Gastrocnemius medialis (tissue), 4 donors: ENCODE measurements around the gene CACNA2D3. TPM values are rescaled to one million over a fixed set of nuclear protein-coding genes. Genes with fewer than 3 reads are reported as not detected.

Experiments used
- ATAC-seq, 2 donors: fragments of 150-250 bp; one replicate each; pipeline ENCODE4 v1.9.1; 2016
- DNase-seq, 2 donors: peaks; one replicate each; pipeline ENCODE4 v3.0.0-alpha.2; 2019
- H3K27ac ChIP-seq, 4 donors: fragments of 200-600 bp; sonication (generic); 1 replicate in 1 of 4; 2 replicates in 3 of 4; pipeline ENCODE4 v1.5.1; 2016 to 2018; ENCODE audit warnings: mild to moderate bottlenecking in 2 of 4, moderate library complexity in 1 of 4
- H3K27me3 ChIP-seq, 3 donors: fragments of 200-600 bp; sonication (generic) in 2 of 3; 1 replicate in 1 of 3; 2 replicates in 2 of 3; pipeline versions ENCODE4 v1.5.1 to v1.6.0; 2016 to 2019; ENCODE audit warnings: mild to moderate bottlenecking in 1 of 3, moderate library complexity in 1 of 3
- H3K36me3 ChIP-seq, 2 donors: fragments of 200-600 bp; sonication (generic) in 1 of 2; one replicate each; pipeline ENCODE4 v1.5.1; 2017 to 2018
- H3K4me1 ChIP-seq, 2 donors: fragments of 200-600 bp; sonication (generic) in 1 of 2; one replicate each; pipeline ENCODE4 v1.5.1; 2016 to 2017; ENCODE audit warnings: mild to moderate bottlenecking in 2 of 2
- H3K4me3 ChIP-seq, 4 donors: fragments of 200-600 bp; sonication (generic) in 3 of 4; 1 replicate in 1 of 4; 2 replicates in 3 of 4; pipeline ENCODE4 v1.5.1; 2016 to 2019; ENCODE audit warnings: mild to moderate bottlenecking in 2 of 4
- H3K9me3 ChIP-seq, 3 donors: fragments of 200-600 bp; sonication (generic) in 2 of 3; 1 replicate in 1 of 3; 2 replicates in 2 of 3; pipeline ENCODE4 v1.5.1; 2016 to 2019
- CTCF ChIP-seq, 5 experiments: fragments of 450-650 bp in 3 of 5; fragments of 200-600 bp in 2 of 5; sonication (generic) in 2 of 5; IDR thresholded peaks in 4 of 5; conservative IDR thresholded peaks in 1 of 5; 1 replicate in 4 of 5; 2 replicates in 1 of 5; pipeline ENCODE4 v1.5.1; 2016 to 2019; ENCODE audit warnings: antibody characterized with exemption in 5 of 5, mild to moderate bottlenecking in 3 of 5, moderate library complexity in 3 of 5
- POLR2A ChIP-seq, 2 donors: fragments of 450-650 bp; IDR thresholded peaks; one replicate each; pipeline ENCODE4 v1.6.1; 2017; ENCODE audit warnings: antibody characterized with exemption in 2 of 2, mild to moderate bottlenecking in 2 of 2, moderate library complexity in 2 of 2
- in situ Hi-C, 4 donors: fragments of 200-750 bp; cut with MboI; loops; one replicate each; pipeline versions ENCODE4 v1.15.0 to v1.8.0; 2017; ENCODE audit warnings: low sequenced_read_pairs in 4 of 4
- intact Hi-C: fragments of 100-400 bp; cut with DNase I; formaldehyde crosslinking; loops from one replicate; pipeline ENCODE4 v1.15.1; 2023; ENCODE audit warnings: low total_unique reads
- total RNA-seq, 4 donors: library from RNA; depleted of rRNA; stranded (reverse); fragments of >200 nt; gene quantifications; one replicate each; pipeline versions ENCODE4 v1.1.0 to v1.2.3, GENCODE V29; 2016

The CACNA2D3 gene
- total RNA-seq, 4 donors from 2014 or later: 4.7 to 14.4 (median 7.1) TPM

- intact Hi-C loops (no loop called here), in situ Hi-C loops (no loop called here)
- Histone ChIP-seq H3K4me1 (no peaks in the 10 kb centered on the region), H3K27me3 (no peaks in the 10 kb centered on the region), H3K9me3 (no peaks in the 10 kb centered on the region), H3K36me3 (no peaks in the 10 kb centered on the region), H3K27ac (no peak overlapping the region), H3K4me3 (no peak overlapping the region)
- DNase-seq (no peak), ATAC-seq (no peak)
- no peak for TF ChIP-seq CTCF (IDR thresholded peaks at IDR 0.05 in 4 of 5, conservative IDR thresholded peaks at IDR 0.05 in 1 of 5)
- no peak for TF ChIP-seq POLR2A (IDR thresholded peaks at IDR 0.05)
Observed at GRCh38 chr3:54408328-54408727, 286.0 kb downstream of the CACNA2D3 start.

DNA sequence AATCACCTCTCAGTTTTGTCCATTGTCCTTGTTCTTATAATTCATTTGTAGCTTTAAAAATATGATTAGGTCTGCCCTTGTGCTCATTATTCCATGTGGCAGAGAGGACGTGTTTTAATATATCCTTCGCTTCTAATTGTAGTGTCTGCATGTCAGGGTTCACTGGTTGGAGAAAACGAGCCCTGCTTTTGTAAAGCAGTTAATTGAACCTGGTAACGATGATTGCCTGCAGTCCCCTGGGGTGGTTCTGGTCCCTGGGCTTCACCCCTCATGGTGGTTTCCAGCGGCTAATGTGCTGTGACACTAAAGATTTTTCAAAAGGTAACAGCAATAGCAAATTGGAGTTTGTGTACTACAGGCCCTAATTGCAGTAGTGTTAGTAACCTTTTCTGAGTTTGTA, 299.6 kb downstream of the CACNA2D3 start:
- H3K27me3 ChIP-seq: no peaks in the 10 kb centered on the region
- H3K9me3 ChIP-seq: no peaks in the 10 kb centered on the region
- H3K4me3 ChIP-seq: no peak overlapping the region
- no peak for DNase-seq
- H3K27ac ChIP-seq: no peak overlapping the region
- H3K4me1 ChIP-seq: peaks cover 0 to 7% of the 10 kb centered on the region in 2 donors
- intact Hi-C loops (loop anchor here (10.0 kb wide), 1 partner anchor 433 kb away; no protein-coding TSS in a partner anchor), in situ Hi-C loops (no loop called here)
- no peaks in the 10 kb centered on the region for H3K36me3 ChIP-seq
- ATAC-seq: no peak
- TF ChIP-seq CTCF (IDR thresholded peaks at IDR 0.05 in 4 of 5, conservative IDR thresholded peaks at IDR 0.05 in 1 of 5): no peak
- TF ChIP-seq POLR2A (IDR thresholded peaks at IDR 0.05): no peak

GRCh38 chr3:54424292-54424691, 301.9 kb downstream of the CACNA2D3 start:
- H3K9me3 ChIP-seq: no peaks in the 10 kb centered on the region
- H3K36me3 ChIP-seq: no peaks in the 10 kb centered on the region
- DNase-seq (no peak), ATAC-seq (no peak)
- no peak overlapping the region for H3K27ac ChIP-seq
- intact Hi-C loops: loop anchor here (10.0 kb wide), 1 partner anchor 431 kb away; no protein-coding TSS in a partner anchor
- H3K27me3 ChIP-seq: no peaks in the 10 kb centered on the region
- peaks cover 5 to 17% of the 10 kb centered on the region in 2 donors for H3K4me1 ChIP-seq
- in situ Hi-C loops: no loop called here
- H3K4me3 ChIP-seq: no peak overlapping the region
- no peak for TF ChIP-seq POLR2A (IDR thresholded peaks at IDR 0.05)
- TF ChIP-seq CTCF (IDR thresholded peaks at IDR 0.05 in 4 of 5, conservative IDR thresholded peaks at IDR 0.05 in 1 of 5): no peak

DNA sequence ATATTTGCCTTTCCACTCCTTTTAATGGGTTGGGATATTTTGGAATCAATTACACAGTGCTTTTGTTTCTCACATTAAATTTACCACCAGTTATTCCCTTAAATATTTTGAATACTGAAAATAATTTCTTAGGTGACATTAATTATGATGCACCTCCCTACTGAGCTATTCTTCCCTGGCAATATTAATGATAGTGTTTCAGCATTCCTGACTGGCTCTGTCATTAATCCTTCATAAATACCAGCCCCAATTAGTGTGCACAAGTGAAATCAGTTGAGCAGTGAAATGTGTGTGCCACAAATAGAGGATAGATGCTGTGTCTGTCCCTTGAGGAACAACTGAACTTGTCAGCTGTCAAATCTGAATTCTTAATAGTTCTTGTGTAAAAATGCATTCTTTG, 304.0 kb downstream of the CACNA2D3 start:
- in situ Hi-C loops (no loop called here), intact Hi-C loops (loop anchor here (10.0 kb wide), 1 partner anchor 428 kb away; no protein-coding TSS in a partner anchor)
- Histone ChIP-seq H3K27me3 (no peaks in the 10 kb centered on the region), H3K9me3 (no peaks in the 10 kb centered on the region), H3K27ac (no peak overlapping the region), H3K36me3 (no peaks in the 10 kb centered on the region), H3K4me3 (no peak overlapping the region), H3K4me1 (peaks cover 5 to 17% of the 10 kb centered on the region in 2 donors)
- TF ChIP-seq CTCF (IDR thresholded peaks at IDR 0.05 in 4 of 5, conservative IDR thresholded peaks at IDR 0.05 in 1 of 5) (no peak), POLR2A (IDR thresholded peaks at IDR 0.05) (no peak)
- DNase-seq (no peak), ATAC-seq (no peak)

DNA sequence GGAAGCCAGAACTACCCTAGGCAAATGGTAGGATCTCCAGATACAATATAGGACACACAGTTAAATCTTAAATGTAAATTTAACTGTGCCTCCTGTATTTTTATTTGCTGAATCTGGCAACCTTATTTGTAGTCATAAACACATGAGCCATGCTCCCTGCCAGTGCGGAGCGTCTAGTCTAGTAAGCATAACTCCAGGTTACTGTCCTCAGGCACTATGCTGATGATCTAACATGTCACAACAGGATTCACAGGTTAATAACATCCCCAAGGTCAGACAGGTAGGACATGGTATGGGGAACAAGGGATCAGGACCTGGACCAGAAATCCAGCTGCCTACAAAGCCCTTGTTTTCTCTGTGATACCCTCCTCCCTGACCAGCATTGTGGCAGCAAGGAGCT, 305.1 kb downstream of the CACNA2D3 start:
- no peak overlapping the region for H3K27ac ChIP-seq
- DNase-seq: no peak
- H3K4me3 ChIP-seq: no peak overlapping the region
- H3K36me3 ChIP-seq: no peaks in the 10 kb centered on the region
- no peak for TF ChIP-seq CTCF (IDR thresholded peaks at IDR 0.05 in 4 of 5, conservative IDR thresholded peaks at IDR 0.05 in 1 of 5)
- TF ChIP-seq POLR2A (IDR thresholded peaks at IDR 0.05): no peak
- intact Hi-C loops: loop anchor here (10.0 kb wide), 1 partner anchor 427 kb away; no protein-coding TSS in a partner anchor
- no peaks in the 10 kb centered on the region for H3K9me3 ChIP-seq
- no peak for ATAC-seq
- in situ Hi-C loops: no loop called here
- no peaks in the 10 kb centered on the region for H3K27me3 ChIP-seq
- H3K4me1 ChIP-seq: peaks cover 5 to 17% of the 10 kb centered on the region in 2 donors
